ENCODE results near the gene PCDHGA5. TPM values are rescaled to one million over a fixed set of nuclear protein-coding genes. Genes with fewer than 3 reads are reported as not detected.

Gene PCDHGA5
- total and polyA plus RNA-seq, 2 donors (not counting 1 experiment from before 2014, with no cell fraction given): 1.4 to 2.6 TPM

DNA sequence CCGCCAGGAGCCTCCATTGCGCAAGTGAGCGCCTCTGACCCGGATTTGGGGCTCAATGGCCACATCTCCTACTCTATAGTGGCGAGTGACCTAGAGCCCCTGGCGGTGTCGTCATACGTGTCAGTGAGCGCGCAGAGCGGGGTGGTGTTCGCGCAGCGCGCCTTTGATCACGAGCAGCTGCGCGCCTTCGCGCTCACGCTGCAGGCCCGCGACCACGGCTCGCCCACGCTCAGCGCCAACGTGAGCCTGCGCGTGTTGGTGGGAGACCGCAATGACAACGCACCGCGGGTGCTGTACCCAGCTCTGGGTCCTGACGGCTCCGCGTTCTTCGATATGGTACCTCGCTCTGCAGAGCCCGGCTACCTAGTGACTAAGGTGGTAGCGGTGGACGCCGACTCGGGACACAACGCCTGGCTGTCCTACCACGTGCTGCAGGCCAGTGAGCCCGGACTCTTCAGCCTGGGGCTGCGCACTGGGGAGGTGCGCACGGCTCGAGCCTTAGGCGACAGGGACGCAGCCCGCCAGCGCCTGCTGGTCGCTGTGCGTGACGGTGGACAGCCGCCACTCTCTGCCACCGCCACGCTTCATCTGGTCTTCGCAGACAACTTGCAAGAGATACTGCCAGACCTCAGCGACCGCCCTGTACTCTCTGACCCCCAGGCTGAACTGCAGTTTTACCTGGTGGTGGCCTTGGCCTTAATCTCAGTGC is 45.8 kb downstream of the PCDHGA5 start:
- Histone ChIP-seq H3K9ac (ENCODE audit: insufficient read depth, low read length) (no peak overlapping the region), H3K27me3 (ENCODE audit: control insufficient read depth, insufficient read depth, low read length) (peaks cover 3% of the 10 kb centered on the region), H4K20me1 (ENCODE audit: control insufficient read depth, extremely low read depth, insufficient read depth, low read length) (no peaks in the 10 kb centered on the region), H2AFZ (ENCODE audit: low read length) (no peak overlapping the region), H3K9me3 (ENCODE audit: control insufficient read depth, insufficient read depth, low read depth, low read length) (peaks cover 6% of the 10 kb centered on the region), H3K36me3 (ENCODE audit: control insufficient read depth, insufficient read depth, low read length) (no peaks in the 10 kb centered on the region), H3K4me3 (replicated peaks in 1 of 4; ENCODE audit: control extremely low read depth in 1 of 4, insufficient read depth in 1 of 4, low read depth in 3 of 4, low read length in 4 of 4) (no peak overlapping the region), H3K27ac (ENCODE audit: insufficient read depth, low read length) (no peak overlapping the region), H3K79me2 (ENCODE audit: control insufficient read depth, insufficient read depth, low read length) (no peaks in the 10 kb centered on the region), H3K4me1 (ENCODE audit: control insufficient read depth, extremely low read depth, insufficient read depth, low read length) (no peaks in the 10 kb centered on the region), H3K4me2 (ENCODE audit: extremely low read depth, insufficient read depth, low read length) (no peak overlapping the region)
- no peak for DNase-seq (ENCODE audit: low read depth in 2 of 2)
- TF ChIP-seq, protein P1, sequence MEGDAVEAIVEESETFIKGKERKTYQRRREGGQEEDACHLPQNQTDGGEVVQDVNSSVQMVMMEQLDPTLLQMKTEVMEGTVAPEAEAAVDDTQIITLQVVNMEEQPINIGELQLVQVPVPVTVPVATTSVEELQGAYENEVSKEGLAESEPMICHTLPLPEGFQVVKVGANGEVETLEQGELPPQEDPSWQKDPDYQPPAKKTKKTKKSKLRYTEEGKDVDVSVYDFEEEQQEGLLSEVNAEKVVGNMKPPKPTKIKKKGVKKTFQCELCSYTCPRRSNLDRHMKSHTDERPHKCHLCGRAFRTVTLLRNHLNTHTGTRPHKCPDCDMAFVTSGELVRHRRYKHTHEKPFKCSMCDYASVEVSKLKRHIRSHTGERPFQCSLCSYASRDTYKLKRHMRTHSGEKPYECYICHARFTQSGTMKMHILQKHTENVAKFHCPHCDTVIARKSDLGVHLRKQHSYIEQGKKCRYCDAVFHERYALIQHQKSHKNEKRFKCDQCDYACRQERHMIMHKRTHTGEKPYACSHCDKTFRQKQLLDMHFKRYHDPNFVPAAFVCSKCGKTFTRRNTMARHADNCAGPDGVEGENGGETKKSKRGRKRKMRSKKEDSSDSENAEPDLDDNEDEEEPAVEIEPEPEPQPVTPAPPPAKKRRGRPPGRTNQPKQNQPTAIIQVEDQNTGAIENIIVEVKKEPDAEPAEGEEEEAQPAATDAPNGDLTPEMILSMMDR (conservative IDR thresholded peaks at IDR 0.05 in 1 of 2, IDR thresholded peaks at IDR 0.05 in 1 of 2; ENCODE audit: low read depth in 1 of 2, low read length in 2 of 2): no peak
- TF ChIP-seq EZH2 (IDR thresholded peaks at IDR 0.05; ENCODE audit: low read length, missing control alignments): no peak

DNA sequence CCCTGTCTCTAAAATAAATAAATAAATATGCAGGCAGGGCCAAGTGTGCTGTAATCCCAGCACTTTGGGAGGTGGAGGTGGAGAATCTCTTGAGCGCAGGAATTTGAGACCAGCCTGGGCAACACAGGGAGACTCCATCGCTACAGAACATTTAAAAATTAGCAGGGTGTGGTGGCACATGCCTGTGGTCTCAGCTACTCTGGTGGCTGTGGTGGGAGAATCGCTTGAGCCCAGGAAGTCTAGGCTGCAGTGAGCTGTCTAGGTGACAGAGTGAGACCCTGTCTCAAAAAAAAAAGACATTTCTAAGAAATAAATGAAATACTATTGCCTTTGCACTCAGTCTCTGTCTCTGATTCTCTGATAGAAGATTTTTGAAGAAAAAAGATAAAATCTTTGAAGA is 47.6 kb downstream of the PCDHGA5 start:
- Histone ChIP-seq H4K20me1 (ENCODE audit: control insufficient read depth, extremely low read depth, insufficient read depth, low read length) (no peaks in the 10 kb centered on the region), H3K9me3 (ENCODE audit: control insufficient read depth, insufficient read depth, low read depth, low read length) (peaks cover 6% of the 10 kb centered on the region), H3K36me3 (ENCODE audit: control insufficient read depth, insufficient read depth, low read length) (no peaks in the 10 kb centered on the region), H3K27ac (ENCODE audit: insufficient read depth, low read length) (no peak overlapping the region), H2AFZ (ENCODE audit: low read length) (no peak overlapping the region), H3K79me2 (ENCODE audit: control insufficient read depth, insufficient read depth, low read length) (no peaks in the 10 kb centered on the region), H3K4me2 (ENCODE audit: extremely low read depth, insufficient read depth, low read length) (peak overlapping the region; percentile 13), H3K9ac (ENCODE audit: insufficient read depth, low read length) (no peak overlapping the region), H3K4me3 (replicated peaks in 1 of 4; ENCODE audit: control extremely low read depth in 1 of 4, insufficient read depth in 1 of 4, low read depth in 3 of 4, low read length in 4 of 4) (no peak overlapping the region), H3K4me1 (ENCODE audit: control insufficient read depth, extremely low read depth, insufficient read depth, low read length) (no peaks in the 10 kb centered on the region), H3K27me3 (ENCODE audit: control insufficient read depth, insufficient read depth, low read length) (peaks cover 3% of the 10 kb centered on the region)
- TF ChIP-seq, protein P1 (conservative IDR thresholded peaks at IDR 0.05 in 1 of 2, IDR thresholded peaks at IDR 0.05 in 1 of 2; ENCODE audit: low read depth in 1 of 2, low read length in 2 of 2): no peak
- TF ChIP-seq EZH2 (IDR thresholded peaks at IDR 0.05; ENCODE audit: low read length, missing control alignments): no peak
- DNase-seq (ENCODE audit: low read depth in 2 of 2): no peak

DNA sequence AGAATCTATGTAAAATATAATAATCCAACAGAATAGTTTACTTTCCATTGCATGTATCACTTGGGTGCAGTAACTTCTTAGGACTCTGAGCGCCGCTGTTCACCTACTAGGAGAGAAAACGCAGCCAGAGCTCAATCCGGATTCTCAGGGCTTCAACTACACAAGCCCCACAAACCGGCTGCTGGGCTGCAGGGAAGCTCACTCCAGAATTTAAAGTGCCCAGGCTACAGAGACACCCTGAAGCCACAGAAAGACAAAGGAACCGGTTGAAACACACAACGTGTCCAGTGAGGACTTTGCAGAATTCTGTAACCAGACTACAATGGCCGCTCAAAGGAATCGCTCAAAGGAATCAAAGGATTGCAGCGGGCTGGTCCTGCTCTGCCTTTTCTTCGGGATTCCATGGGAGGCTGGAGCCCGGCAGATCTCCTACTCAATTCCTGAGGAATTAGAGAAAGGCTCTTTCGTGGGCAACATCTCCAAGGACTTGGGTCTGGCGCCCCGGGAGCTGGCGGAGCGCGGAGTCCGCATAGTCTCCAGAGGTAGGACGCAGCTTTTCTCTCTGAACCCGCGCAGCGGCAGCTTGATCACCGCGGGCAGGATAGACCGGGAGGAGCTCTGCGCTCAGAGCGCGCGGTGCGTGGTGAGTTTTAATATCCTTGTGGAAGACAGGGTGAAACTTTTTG is 49.0 kb downstream of the PCDHGA5 start, which contains the start of gene PCDHGA10:
Gene PCDHGA10 (plus strand): TSS at position 134 of the 686 bp plus-strand sequence. CDS start 189 bp downstream, at position 323.
- Histone ChIP-seq H3K9ac (ENCODE audit: insufficient read depth, low read length) (no peak within 1 kb of the TSS), H2AFZ (ENCODE audit: low read length) (no peak within 1 kb of the TSS), H3K4me3 (replicated peaks in 1 of 4; ENCODE audit: control extremely low read depth in 1 of 4, insufficient read depth in 1 of 4, low read depth in 3 of 4, low read length in 4 of 4) (peak within 1 kb of the TSS; percentile 26 to 69 (median 46)), H3K27me3 (ENCODE audit: control insufficient read depth, insufficient read depth, low read length) (peaks cover 3% of the 10 kb centered on the region), H4K20me1 (ENCODE audit: control insufficient read depth, extremely low read depth, insufficient read depth, low read length) (no peaks in the 10 kb centered on the region), H3K4me1 (ENCODE audit: control insufficient read depth, extremely low read depth, insufficient read depth, low read length) (no peaks in the 10 kb centered on the region), H3K9me3 (ENCODE audit: control insufficient read depth, insufficient read depth, low read depth, low read length) (peaks cover 6% of the 10 kb centered on the region), H3K27ac (ENCODE audit: insufficient read depth, low read length) (no peak within 1 kb of the TSS), H3K79me2 (ENCODE audit: control insufficient read depth, insufficient read depth, low read length) (no peaks in the 10 kb centered on the region), H3K4me2 (ENCODE audit: extremely low read depth, insufficient read depth, low read length) (peak within 1 kb of the TSS; percentile 68), H3K36me3 (ENCODE audit: control insufficient read depth, insufficient read depth, low read length) (no peaks in the 10 kb centered on the region)
- TF ChIP-seq, protein P1 (conservative IDR thresholded peaks at IDR 0.05 in 1 of 2, IDR thresholded peaks at IDR 0.05 in 1 of 2; ENCODE audit: low read depth in 1 of 2, low read length in 2 of 2): peak; percentile 58 to 68
- TF ChIP-seq EZH2 (IDR thresholded peaks at IDR 0.05; ENCODE audit: low read length, missing control alignments): no peak
- peak; percentile 65 to 81 for DNase-seq (ENCODE audit: low read depth in 2 of 2)
